GM18508 (cell line): ENCODE measurements around the gene DSCAML1.
"Not testable (repeated sequence)": the region's sequence is repeated elsewhere in the genome, so short reads cannot be mapped to it uniquely, and the experiment has no call there.

Source experiments
- ATAC-seq: cut with Tn5 transposase; IDR thresholded peaks from one replicate; pipeline ENCODE4 v1.9.1; 2021; ENCODE audit warnings: moderate number of reproducible peaks; ENCODE audit not compliant: insufficient read depth, unreplicated experiment

DSCAML1 gene

GRCh38 chr11:117766026-117766425, 31.0 kb downstream of the DSCAML1 start:
- no peak for ATAC-seq

- ATAC-seq: no peak
These were observed 31.9 kb downstream of the DSCAML1 start for GRCh38 chr11:117765068-117765467.

- not testable (repeated sequence) for ATAC-seq
These were observed 33.6 kb downstream of the DSCAML1 start for GRCh38 chr11:117763465-117763864.

GRCh38 chr11:117761993-117762392, 35.0 kb downstream of the DSCAML1 start:
- no peak for ATAC-seq

- no peak for ATAC-seq
These were observed 37.7 kb downstream of the DSCAML1 start for GRCh38 chr11:117759305-117759704.

- no peak for ATAC-seq
These were observed 43.0 kb downstream of the DSCAML1 start for GRCh38 chr11:117754030-117754429.

- ATAC-seq: no peak
These were observed 44.2 kb downstream of the DSCAML1 start for GRCh38 chr11:117752721-117753237.

GRCh38 chr11:117752071-117752470, 44.9 kb downstream of the DSCAML1 start:
- ATAC-seq: no peak

- no peak for ATAC-seq
These were observed 45.9 kb downstream of the DSCAML1 start for GRCh38 chr11:117750916-117751662.

GRCh38 chr11:117750357-117750756, 46.7 kb downstream of the DSCAML1 start:
- ATAC-seq: no peak

GRCh38 chr11:117749541-117749910, 47.5 kb downstream of the DSCAML1 start:
- no peak for ATAC-seq

GRCh38 chr11:117748771-117749540, 48.1 kb downstream of the DSCAML1 start:
- no peak for ATAC-seq

- no peak for ATAC-seq
These were observed 49.1 kb downstream of the DSCAML1 start for GRCh38 chr11:117747892-117748291.

- no peak for ATAC-seq
These were observed 51.7 kb downstream of the DSCAML1 start for GRCh38 chr11:117745346-117745745.

GRCh38 chr11:117744471-117745150, 52.4 kb downstream of the DSCAML1 start:
- no peak for ATAC-seq

GRCh38 chr11:117743121-117743815, 53.7 kb downstream of the DSCAML1 start:
- ATAC-seq: no peak

- no peak for ATAC-seq
These were observed 58.6 kb downstream of the DSCAML1 start for GRCh38 chr11:117738246-117738957.

- no peak for ATAC-seq
These were observed 61.6 kb downstream of the DSCAML1 start for GRCh38 chr11:117735350-117735977.

- ATAC-seq: no peak
These were observed 62.4 kb downstream of the DSCAML1 start for GRCh38 chr11:117734601-117735024.
